H1 (cell line): ENCODE data around the gene INPP5K. TPM values are rescaled to one million over a fixed set of nuclear protein-coding genes. Genes with fewer than 3 reads are reported as not detected.

Source experiments
- CTCF ChIA-PET: fragments of 300-600 bp; sonication (Branson Sonifier 250); formaldehyde crosslinking; loops from one replicate; lab custom pipeline; 2021; ENCODE audit not compliant: partially characterized antibody; lab: Charles Lee
- POLR2A ChIA-PET: fragments of 300-600 bp; sonication (Branson Sonifier 250); formaldehyde crosslinking; loops from one replicate; lab custom pipeline; 2021; ENCODE audit warnings: inconsistent platforms; ENCODE audit not compliant: partially characterized antibody; lab: Charles Lee
- DNase-seq, 2 experiments: peaks; one replicate each; pipeline versions ENCODE4 v3.0.0 to v3.0.0-alpha.2; 2010 to 2022; ENCODE audit warnings: low spot score in 2 of 2, low read depth in 1 of 2, mixed read lengths in 1 of 2
- FAIRE-seq: peaks from 2 replicates; lab custom pipeline; 2011; peaks lifted over from hg19 to GRCh38; lab: Jason Lieb, UNC
- H2AFZ ChIP-seq: 2 replicates; pipeline ENCODE4 v1.8.1; 2012; ENCODE audit warnings: low read length, inconsistent platforms
- H2AK5ac ChIP-seq: 2 replicates; pipeline ENCODE4 v1.6.1; 2013; ENCODE audit warnings: low read depth, low read length
- H2BK120ac ChIP-seq: replicated peaks from 2 replicates; pipeline ENCODE3; 2013; ENCODE audit warnings: low read depth, low read length, inconsistent platforms
- H2BK12ac ChIP-seq: 2 replicates; pipeline ENCODE4 v1.6.1; 2013; ENCODE audit warnings: low read depth, low read length
- H2BK15ac ChIP-seq: 2 replicates; pipeline ENCODE4 v1.6.1; 2013; ENCODE audit warnings: low read length
- H2BK20ac ChIP-seq: 2 replicates; pipeline ENCODE4 v1.6.1; 2013; ENCODE audit warnings: low read length
- H2BK5ac ChIP-seq: 2 replicates; pipeline ENCODE4 v1.6.1; 2013; ENCODE audit warnings: low read depth, low read length
- H3K14ac ChIP-seq: 2 replicates; pipeline ENCODE4 v1.6.1; 2013; ENCODE audit warnings: inconsistent platforms; ENCODE audit not compliant: insufficient read length
- H3K18ac ChIP-seq: 2 replicates; pipeline ENCODE4 v1.6.1; 2013; ENCODE audit warnings: low read length; ENCODE audit errors: extremely low read depth
- H3K23ac ChIP-seq: 2 replicates; pipeline ENCODE4 v1.6.1; 2013; ENCODE audit warnings: inconsistent platforms; ENCODE audit not compliant: insufficient read length
- H3K23me2 ChIP-seq: 2 replicates; pipeline ENCODE4 v1.6.1; 2013; ENCODE audit warnings: low read depth, low read length
- H3K27ac ChIP-seq: 2 replicates; pipeline ENCODE4 v1.6.1; 2011; ENCODE audit warnings: low read depth, low read length, inconsistent platforms
- H3K27me3 ChIP-seq, 4 experiments: replicated peaks in 1 of 4; 1 replicate in 1 of 4; 2 replicates in 3 of 4; pipeline versions ENCODE4 v1.6.1 to v1.8.1; 2011 to 2013; ENCODE audit warnings: low read length in 3 of 4, mild to moderate bottlenecking in 3 of 4, inconsistent platforms in 2 of 4, mixed read lengths in 2 of 4, moderate library complexity in 1 of 4; ENCODE audit not compliant: control insufficient read depth in 3 of 4, insufficient read depth in 3 of 4; ENCODE audit errors: extremely low read depth in 1 of 4
- H3K36me3 ChIP-seq, 4 experiments: 2 replicates each; pipeline versions ENCODE4 v1.6.1 to v1.8.1; 2011 to 2013; ENCODE audit warnings: mild to moderate bottlenecking in 4 of 4, low read length in 3 of 4, moderate library complexity in 2 of 4, control low read depth in 1 of 4, inconsistent platforms in 1 of 4; ENCODE audit not compliant: insufficient read depth in 4 of 4, control insufficient read depth in 2 of 4
- H3K4ac ChIP-seq: replicated peaks from 2 replicates; pipeline ENCODE3; 2013; ENCODE audit warnings: low read length, low read depth, mixed read lengths, inconsistent platforms; ENCODE audit not compliant: insufficient read length
- H3K4me1 ChIP-seq, 4 experiments: replicated peaks in 1 of 4; 1 replicate in 1 of 4; 2 replicates in 3 of 4; pipeline versions ENCODE4 v1.6.1 to v1.8.1; 2011 to 2013; ENCODE audit warnings: low read length in 3 of 4, inconsistent platforms in 2 of 4, mixed read lengths in 1 of 4; ENCODE audit not compliant: insufficient read depth in 4 of 4, control insufficient read depth in 3 of 4
- H3K4me2 ChIP-seq, 2 experiments: 2 replicates each; pipeline versions ENCODE4 v1.6.1 to v1.8.1; 2011 to 2013; ENCODE audit warnings: low read depth in 2 of 2, low read length in 2 of 2, control low read depth in 1 of 2, inconsistent platforms in 1 of 2, mild to moderate bottlenecking in 1 of 2; ENCODE audit not compliant: insufficient read depth in 1 of 2
- H3K4me3 ChIP-seq, 4 experiments: fragments of 200-600, 300-600 bp in 1 of 4; sonication (generic), shearing (Covaris generic), sonication (Bioruptor Twin) in 1 of 4; 2 replicates each; pipeline versions ENCODE4 v1.5.1 to v1.8.1; 2011 to 2016; ENCODE audit warnings: low read length in 4 of 4, low read depth in 3 of 4, control low read depth in 2 of 4, inconsistent platforms in 2 of 4, mild to moderate bottlenecking in 2 of 4, mixed read lengths in 1 of 4, moderate library complexity in 1 of 4; ENCODE audit not compliant: insufficient read depth in 2 of 4; ENCODE audit errors: extremely low read depth in 1 of 4
- H3K56ac ChIP-seq: replicated peaks from 2 replicates; pipeline ENCODE3; 2013; ENCODE audit warnings: low read depth, mild to moderate bottlenecking, mixed read lengths, low read length, inconsistent platforms; ENCODE audit not compliant: insufficient read length
- H3K79me1 ChIP-seq: 2 replicates; pipeline ENCODE4 v1.6.1; 2013; ENCODE audit warnings: low read depth, low read length, control low read depth
- H3K79me2 ChIP-seq, 2 experiments: 2 replicates each; pipeline versions ENCODE4 v1.6.1 to v1.8.1; 2012 to 2013; ENCODE audit warnings: low read length in 2 of 2, mild to moderate bottlenecking in 2 of 2, inconsistent platforms in 1 of 2; ENCODE audit not compliant: insufficient read depth in 2 of 2, control insufficient read depth in 1 of 2
- H3K9ac ChIP-seq, 4 experiments: replicated peaks in 1 of 4; 1 replicate in 1 of 4; 2 replicates in 3 of 4; pipeline versions ENCODE4 v1.6.1 to v1.8.1; 2011 to 2013; ENCODE audit warnings: low read depth in 3 of 4, low read length in 3 of 4, control low read depth in 2 of 4, mild to moderate bottlenecking in 2 of 4, moderate library complexity in 2 of 4, inconsistent platforms in 1 of 4; ENCODE audit errors: extremely low read depth in 1 of 4
- H3K9me3 ChIP-seq, 2 experiments: 2 replicates each; pipeline versions ENCODE4 v1.6.1 to v1.8.1; 2012 to 2013; ENCODE audit warnings: mild to moderate bottlenecking in 2 of 2, moderate library complexity in 2 of 2, control low read depth in 1 of 2, inconsistent platforms in 1 of 2, low read depth in 1 of 2, low read length in 1 of 2, mixed read lengths in 1 of 2; ENCODE audit not compliant: insufficient read depth in 2 of 2
- H4K20me1 ChIP-seq, 2 experiments: replicated peaks in 1 of 2; 2 replicates each; pipeline versions ENCODE3 to v1.8.1; 2011 to 2013; ENCODE audit warnings: inconsistent platforms in 2 of 2, low read length in 2 of 2, mild to moderate bottlenecking in 1 of 2; ENCODE audit not compliant: insufficient read depth in 2 of 2, control insufficient read depth in 1 of 2
- H4K5ac ChIP-seq: 2 replicates; pipeline ENCODE4 v1.6.1; 2013; ENCODE audit warnings: low read length, low read depth, mixed read lengths, inconsistent platforms; ENCODE audit not compliant: insufficient read length
- H4K8ac ChIP-seq: 2 replicates; pipeline ENCODE4 v1.8.0; 2013; ENCODE audit warnings: mild to moderate bottlenecking, moderate library complexity, low read length, inconsistent platforms; ENCODE audit not compliant: insufficient read depth; ENCODE audit errors: extremely low read depth
- H4K91ac ChIP-seq: replicated peaks from 2 replicates; pipeline ENCODE3; 2013; ENCODE audit warnings: low read length, mixed read lengths, inconsistent platforms; ENCODE audit not compliant: insufficient read length
- BCL11A ChIP-seq, 2 experiments: IDR thresholded peaks; one replicate each; pipeline ENCODE4 v1.6.1; 2011; ENCODE audit warnings: low read depth in 2 of 2, low read length in 2 of 2, mild to moderate bottlenecking in 2 of 2
- CEBPB ChIP-seq: IDR thresholded peaks from 2 replicates; pipeline ENCODE4 v1.6.1; 2012; ENCODE audit warnings: low read depth, low read length
- CREB1 ChIP-seq: IDR thresholded peaks from 2 replicates; pipeline ENCODE4 v1.6.1; 2012; ENCODE audit warnings: inconsistent platforms
- KDM5A ChIP-seq: fragments of 200-600 bp; IDR thresholded peaks from 2 replicates; pipeline ENCODE4 v1.7.1; 2012; ENCODE audit warnings: mild to moderate bottlenecking, low read length, inconsistent platforms, mixed read lengths
- MAX ChIP-seq: IDR thresholded peaks from 2 replicates; pipeline ENCODE4 v1.6.1; 2012; ENCODE audit warnings: inconsistent platforms
- NANOG ChIP-seq: IDR thresholded peaks from 2 replicates; pipeline ENCODE4 v1.6.1; 2011; ENCODE audit warnings: low read length, low read depth, mild to moderate bottlenecking, inconsistent platforms; ENCODE audit not compliant: insufficient read depth, poor library complexity, severe bottlenecking
- PHF8 ChIP-seq: fragments of 200-600 bp; sonication (generic); conservative IDR thresholded peaks from 2 replicates; pipeline ENCODE4 v1.7.1; 2012; ENCODE audit warnings: low read depth, mild to moderate bottlenecking, inconsistent platforms, low read length, moderate library complexity
- POLR2A ChIP-seq, 2 experiments: IDR thresholded peaks; 1 replicate in 1 of 2; 2 replicates in 1 of 2; pipeline ENCODE4 v1.6.1; 2011; ENCODE audit warnings: low read depth in 2 of 2, low read length in 2 of 2, mild to moderate bottlenecking in 2 of 2; ENCODE audit errors: control extremely low read depth in 1 of 2
- POU5F1 ChIP-seq: IDR thresholded peaks from 2 replicates; pipeline ENCODE4 v1.6.1; 2011; ENCODE audit warnings: low read depth, mild to moderate bottlenecking, low read length, moderate library complexity
- RAD21 ChIP-seq, 2 experiments: IDR thresholded peaks in 1 of 2; conservative IDR thresholded peaks in 1 of 2; 2 replicates each; pipeline ENCODE4 v1.6.1; 2011; ENCODE audit warnings: low read depth in 2 of 2, low read length in 2 of 2, improper control_type of control experiment in 1 of 2, inconsistent platforms in 1 of 2, mild to moderate bottlenecking in 1 of 2, moderate library complexity in 1 of 2
- RFX5 ChIP-seq: IDR thresholded peaks from 2 replicates; pipeline ENCODE4 v1.6.1; 2011; ENCODE audit warnings: low read depth, low read length, improper control_type of control experiment, borderline replicate concordance
- RXRA ChIP-seq: IDR thresholded peaks from 2 replicates; pipeline ENCODE4 v1.6.1; 2011; ENCODE audit warnings: low read depth, mild to moderate bottlenecking, low read length, moderate library complexity; ENCODE audit not compliant: insufficient read depth
- SAP30 ChIP-seq: fragments of 300-600 bp; sonication (generic); IDR thresholded peaks from 2 replicates; pipeline ENCODE4 v1.7.1; 2012; ENCODE audit warnings: low read length, moderate library complexity, mild to moderate bottlenecking, inconsistent platforms; ENCODE audit not compliant: insufficient read depth, insufficient replicate concordance
- SIN3A ChIP-seq, 2 experiments: IDR thresholded peaks in 1 of 2; conservative IDR thresholded peaks in 1 of 2; 2 replicates each; pipeline ENCODE4 v1.6.1; 2011 to 2012; ENCODE audit warnings: low read length in 2 of 2, improper control_type of control experiment in 1 of 2, low read depth in 1 of 2, mild to moderate bottlenecking in 1 of 2
- whole genome bisulfite sequencing, 2 experiments: shearing (Covaris generic) in 1 of 2; methylation state at CpG; one replicate each; pipeline versions ENCODE4 v1.1.6 to v1.1.7; 2013 to 2015; ENCODE audit warnings: low lambda C conversion rate in 2 of 2, mixed read lengths in 2 of 2, inconsistent platforms in 1 of 2, low coverage in 1 of 2, missing lambda C conversion rate in 1 of 2; ENCODE audit not compliant: insufficient replicate concordance in 2 of 2, insufficient coverage in 1 of 2, insufficient read length in 1 of 2; ENCODE audit errors: extremely low coverage in 1 of 2, missing lambda C conversion rate in 1 of 2; 5-methylcytosine and 5-hydroxymethylcytosine counted together
- polyA plus RNA-seq, 7 experiments: library from polyadenylated mRNA; depleted of rRNA in 3 of 7; stranded (reverse) in 5 of 7; unstranded in 2 of 7; fragments of >200 nt in 5 of 7; fragments of 200-250 nt in 2 of 7; gene quantifications; 1 replicate in 5 of 7; 2 replicates in 1 of 7; 4 replicates in 1 of 7; pipeline versions ENCODE4 v1.2.1 to v1.2.3, GENCODE V29; 2011 to 2013; ENCODE audit warnings: missing spikeins in 2 of 7, mixed read lengths in 2 of 7
- total RNA-seq: library from RNA; stranded (reverse); fragmentation: NEBNext Ultra II Directional; extraction: Animal tissue kit (Norgen Biotek cat#: 25700); gene quantifications from 2 replicates; pipeline ENCODE4 v1.2.1, GENCODE V29; 2021

The INPP5K gene
- total and polyA plus RNA-seq, 2 of the 8 experiments (the other 6 are each of a cell fraction or from before 2014, with no cell fraction given), result 21.0 to 24.1 TPM

DNA sequence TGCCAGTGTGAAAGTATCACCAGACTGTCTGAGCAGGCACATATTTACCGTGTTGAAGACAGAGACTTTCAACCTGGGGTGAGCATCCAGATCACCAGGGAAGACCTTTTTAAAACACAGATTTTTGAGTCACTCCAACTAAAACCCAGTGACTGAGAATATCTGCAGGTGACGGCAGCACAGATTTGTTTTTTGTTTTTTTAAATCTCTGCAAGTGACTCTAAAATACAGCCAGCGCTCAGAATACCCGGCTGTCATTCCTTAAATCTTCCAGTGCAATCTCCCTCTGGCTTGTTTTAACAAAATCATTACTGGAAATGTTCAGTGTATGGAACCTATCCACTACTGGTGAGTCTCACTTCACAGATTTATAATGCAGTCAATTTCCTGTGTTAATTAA, 19.3 kb upstream of the INPP5K start:
- no peak for FAIRE-seq
- POLR2A ChIA-PET, result interaction anchor here (0.6 kb wide), 1 partner anchor 46 kb away, joined by 3 read pairs; no protein-coding TSS in a partner anchor
- TF ChIP-seq RAD21 (IDR thresholded peaks at IDR 0.05 in 1 of 2, conservative IDR thresholded peaks at IDR 0.05 in 1 of 2; ENCODE audit: low read depth in 2 of 2, low read length in 2 of 2), result no peak
- TF ChIP-seq SAP30, result no peak
- no peak for TF ChIP-seq POLR2A (IDR thresholded peaks at IDR 0.05; ENCODE audit: control extremely low read depth in 1 of 2, low read depth in 2 of 2, low read length in 2 of 2)
- no peak for TF ChIP-seq POU5F1
- TF ChIP-seq RFX5, result no peak
- no peak for TF ChIP-seq RXRA
- no peak for TF ChIP-seq BCL11A (IDR thresholded peaks at IDR 0.05; ENCODE audit: low read depth in 2 of 2, low read length in 2 of 2)
- TF ChIP-seq CREB1, result no peak
- no peak for TF ChIP-seq SIN3A (conservative IDR thresholded peaks at IDR 0.05 in 1 of 2, IDR thresholded peaks at IDR 0.05 in 1 of 2; ENCODE audit: low read depth in 1 of 2, low read length in 2 of 2)
- TF ChIP-seq KDM5A, result no peak
- TF ChIP-seq MAX, result no peak
- TF ChIP-seq PHF8, result no peak
- TF ChIP-seq CEBPB, result no peak
- no peak for TF ChIP-seq NANOG

More for the DNA sequence above, 19.3 kb upstream of the INPP5K start:
- H3K9ac ChIP-seq, result no peak overlapping the region
- DNase-seq, result no peak
- no peak overlapping the region for H4K8ac ChIP-seq
- H2AFZ ChIP-seq, result no peak overlapping the region
- H3K4me3 ChIP-seq, result no peak overlapping the region
- no peak overlapping the region for H2BK15ac ChIP-seq
- H3K4me1 ChIP-seq, result no peaks in the 10 kb centered on the region
- H3K4ac ChIP-seq, result no peak overlapping the region
- CTCF ChIA-PET, result interaction anchor here (0.6 to 1.4 kb wide), 2 partner anchors 19 to 117 kb away, joined by 4 to 5 read pairs; no protein-coding TSS in a partner anchor
- no peak overlapping the region for H2BK12ac ChIP-seq
- H2BK5ac ChIP-seq, result no peak overlapping the region
- H3K36me3 ChIP-seq, result peaks cover 9 to 41% (median 30%) of the 10 kb centered on the region in 4 experiments; a peak in 7 of 8 replicates
- no peak overlapping the region for H2AK5ac ChIP-seq
- no peak overlapping the region for H3K23ac ChIP-seq
- H4K91ac ChIP-seq, result no peak overlapping the region
- H3K4me2 ChIP-seq, result no peak overlapping the region
- H3K27ac ChIP-seq, result no peak overlapping the region
- H3K79me2 ChIP-seq, result no peaks in the 10 kb centered on the region
- WGBS, 2 experiments, result 93% methylated on average over 4 of the region's 4 CpGs; no CpG with 5 or more reads in 1 of the 2 experiments
- H2BK120ac ChIP-seq, result no peak overlapping the region
- H3K14ac ChIP-seq, result no peak overlapping the region
- no peak overlapping the region for H3K56ac ChIP-seq
- no peak overlapping the region for H2BK20ac ChIP-seq
- no peak overlapping the region for H4K5ac ChIP-seq
- H3K23me2 ChIP-seq, result no peaks in the 10 kb centered on the region
- no peaks in the 10 kb centered on the region for H3K79me1 ChIP-seq
- peaks cover 3 to 4% of the 10 kb centered on the region in 2 experiments for H4K20me1 ChIP-seq
- H3K27me3 ChIP-seq, result no peaks in the 10 kb centered on the region
- H3K9me3 ChIP-seq, result no peaks in the 10 kb centered on the region
- no peak overlapping the region for H3K18ac ChIP-seq
